Activated naive CD4-positive, alpha-beta T cell treated with anti-CD3 and anti-CD28 coated beads, Interleukin-2, amount 50 U/mL, for 72 hours (primary cell): Measurements from ENCODE around the gene CYP1B1. TPM values are rescaled to one million over a fixed set of nuclear protein-coding genes. Genes with fewer than 3 reads are reported as not detected.

Source experiments
- ATAC-seq, 2 donors: fragments of 150-1000 bp; cut with Tn5 transposase; 2 replicates each; pipeline ENCODE4 v1.10.0; 2021; ENCODE audit warnings: mild to moderate bottlenecking in 2 of 2, moderate library complexity in 2 of 2
- DNase-seq, 2 donors: peaks; one replicate each; pipeline ENCODE4 v3.0.0; 2021 to 2022; ENCODE audit warnings: low spot score in 2 of 2
- H3K27ac Mint-ChIP-seq, 2 donors: one replicate each; pipeline ENCODE4 v1.8.0; 2022; ENCODE audit warnings: mild to moderate bottlenecking in 2 of 2, mixed read lengths in 2 of 2
- H3K36me3 Mint-ChIP-seq, 2 donors: one replicate each; pipeline ENCODE4 v1.8.0; 2022; ENCODE audit warnings: mixed read lengths in 2 of 2
- H3K9me3 Mint-ChIP-seq, 2 donors: one replicate each; pipeline ENCODE4 v1.8.0; 2022; ENCODE audit warnings: mixed read lengths in 2 of 2
- total RNA-seq, 2 donors: library from RNA; stranded (reverse); gene quantifications; one replicate each; pipeline ENCODE4 v1.2.3, GENCODE V29; 2022

CYP1B1 gene
- total RNA-seq, 2 donors from 2014 or later, result 40.4 to 41.7 TPM

DNA sequence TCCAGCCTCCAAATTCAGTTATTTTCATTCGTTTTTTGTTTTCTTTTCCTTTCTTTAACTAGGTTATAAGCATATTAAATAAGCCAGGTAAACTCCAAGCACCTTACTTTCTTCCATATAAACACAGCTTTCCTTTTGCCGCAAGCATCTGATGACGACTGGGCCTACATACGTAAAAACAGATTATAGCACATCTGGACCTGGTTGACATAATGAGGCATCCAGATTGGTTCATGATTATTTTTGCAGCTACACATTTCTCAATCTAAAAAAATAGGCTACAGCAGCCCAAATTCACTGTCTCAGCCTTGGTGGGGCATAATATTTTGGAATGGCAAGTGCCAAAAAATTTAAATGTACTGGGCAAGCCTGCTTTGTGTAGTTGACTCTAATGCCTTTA, 7.7 kb downstream of the CYP1B1 start:
- Mint-ChIP-seq H3K9me3 (no peaks in the 10 kb centered on the region), H3K36me3 (peaks cover 10 to 30% of the 10 kb centered on the region in 2 donors), H3K27ac (no peak overlapping the region)
- DNase-seq (no peak), ATAC-seq (no peak)

DNA sequence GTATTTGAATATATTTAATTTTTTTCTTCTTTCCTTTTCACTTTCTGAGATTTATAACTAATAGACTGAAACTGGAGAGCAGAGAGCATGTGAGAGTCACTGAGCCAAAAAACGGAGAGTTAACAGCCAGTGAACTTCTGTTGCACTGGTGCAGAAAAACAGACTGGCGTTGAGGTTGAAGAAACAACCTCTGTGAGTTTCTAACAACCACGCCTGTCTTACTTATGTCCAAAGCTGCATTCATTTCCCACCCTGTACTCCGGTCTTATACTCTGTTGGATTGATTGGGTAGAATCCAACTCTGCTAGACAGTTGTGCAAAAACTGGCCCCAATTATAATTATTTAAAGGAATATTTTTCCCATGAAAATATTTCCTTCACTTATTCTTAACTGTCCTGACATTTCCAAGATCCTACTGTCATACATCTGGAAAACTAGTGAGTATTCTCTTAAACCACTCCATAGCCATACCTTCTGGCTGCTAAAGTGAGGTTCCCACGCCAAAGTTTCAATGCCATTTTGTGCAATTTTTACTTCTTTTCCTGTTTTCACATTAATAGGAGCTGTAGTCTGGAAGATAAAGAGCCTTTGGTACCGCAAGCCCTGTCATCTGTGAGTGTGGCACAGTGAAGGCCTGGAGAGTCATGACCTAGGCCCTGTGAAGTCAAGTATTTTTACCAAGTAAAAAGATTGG, 9.4 kb downstream of the CYP1B1 start:
- DNase-seq, result no peak
- H3K27ac Mint-ChIP-seq, result no peak overlapping the region
- H3K36me3 Mint-ChIP-seq, result peaks cover 5 to 22% of the 10 kb centered on the region in 2 donors
- no peaks in the 10 kb centered on the region for H3K9me3 Mint-ChIP-seq
- ATAC-seq, result no peak

DNA sequence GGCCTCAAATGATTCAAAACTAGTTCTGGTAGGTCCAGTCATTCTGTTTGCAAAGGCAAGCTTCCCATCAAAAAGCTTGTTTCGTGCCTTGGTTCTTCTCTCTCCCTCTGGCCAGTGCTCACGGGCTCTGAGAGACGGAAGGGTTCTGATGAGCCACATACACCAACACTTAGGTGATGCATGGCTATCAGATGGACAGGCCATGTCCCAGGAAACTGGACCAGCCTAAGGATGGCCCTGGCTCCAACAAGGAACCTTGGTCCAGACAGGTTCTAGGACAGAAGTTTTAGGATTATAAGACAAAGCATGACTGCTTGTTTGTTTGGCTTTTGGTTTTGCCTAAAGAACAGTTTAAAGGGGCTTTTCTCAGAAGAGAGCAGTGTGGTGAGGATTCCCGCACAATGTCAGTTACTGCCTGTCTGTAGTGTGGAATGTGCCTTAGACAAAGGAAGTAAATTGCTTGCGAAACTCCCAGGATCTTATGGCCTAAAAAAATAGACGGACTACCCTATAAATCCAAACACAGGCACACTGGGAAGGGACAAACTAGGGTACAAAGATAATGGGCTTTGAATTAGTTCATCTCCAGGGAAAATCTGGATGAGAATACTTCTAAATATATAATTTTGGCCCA, 10.3 kb downstream of the CYP1B1 start:
- ATAC-seq (no peak), DNase-seq (no peak)
- Mint-ChIP-seq H3K36me3 (peaks cover 0 to 16% of the 10 kb centered on the region in 2 donors), H3K9me3 (no peaks in the 10 kb centered on the region), H3K27ac (no peak overlapping the region)

DNA sequence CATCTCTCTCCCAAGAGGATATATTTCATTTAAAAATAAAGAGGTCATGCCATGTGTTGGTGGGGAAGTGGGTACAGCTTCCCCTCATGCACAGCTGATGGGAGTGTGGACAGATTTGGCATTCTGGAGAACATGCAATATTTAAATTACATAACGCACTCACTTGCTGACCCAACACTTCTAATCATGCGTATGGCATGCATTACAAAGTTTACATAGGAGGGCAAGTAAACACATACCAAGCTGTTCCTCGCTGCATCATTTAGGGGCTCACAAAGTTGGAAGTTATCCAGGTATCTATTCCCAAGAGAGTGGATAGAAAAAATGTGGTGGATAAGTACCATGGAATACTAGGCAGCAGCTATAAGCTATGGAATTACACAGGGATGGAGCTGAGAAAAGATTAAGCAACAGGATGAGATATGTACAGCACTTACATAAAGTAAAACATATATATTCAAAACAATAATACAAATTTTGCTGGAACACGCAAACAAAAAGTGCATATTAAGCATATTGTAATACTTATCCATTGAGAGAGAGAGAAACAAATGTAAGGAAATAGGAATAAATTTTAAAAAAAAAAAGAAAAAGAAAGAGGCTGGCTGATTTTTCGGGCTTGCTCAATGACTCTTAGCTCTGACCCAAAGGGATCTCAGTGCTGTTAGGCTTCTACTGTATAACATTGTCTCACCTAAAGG, 11.0 kb downstream of the CYP1B1 start:
- no peak for DNase-seq
- Mint-ChIP-seq H3K27ac (no peak overlapping the region), H3K36me3 (peaks cover 0 to 16% of the 10 kb centered on the region in 2 donors), H3K9me3 (no peaks in the 10 kb centered on the region)
- no peak for ATAC-seq

DNA sequence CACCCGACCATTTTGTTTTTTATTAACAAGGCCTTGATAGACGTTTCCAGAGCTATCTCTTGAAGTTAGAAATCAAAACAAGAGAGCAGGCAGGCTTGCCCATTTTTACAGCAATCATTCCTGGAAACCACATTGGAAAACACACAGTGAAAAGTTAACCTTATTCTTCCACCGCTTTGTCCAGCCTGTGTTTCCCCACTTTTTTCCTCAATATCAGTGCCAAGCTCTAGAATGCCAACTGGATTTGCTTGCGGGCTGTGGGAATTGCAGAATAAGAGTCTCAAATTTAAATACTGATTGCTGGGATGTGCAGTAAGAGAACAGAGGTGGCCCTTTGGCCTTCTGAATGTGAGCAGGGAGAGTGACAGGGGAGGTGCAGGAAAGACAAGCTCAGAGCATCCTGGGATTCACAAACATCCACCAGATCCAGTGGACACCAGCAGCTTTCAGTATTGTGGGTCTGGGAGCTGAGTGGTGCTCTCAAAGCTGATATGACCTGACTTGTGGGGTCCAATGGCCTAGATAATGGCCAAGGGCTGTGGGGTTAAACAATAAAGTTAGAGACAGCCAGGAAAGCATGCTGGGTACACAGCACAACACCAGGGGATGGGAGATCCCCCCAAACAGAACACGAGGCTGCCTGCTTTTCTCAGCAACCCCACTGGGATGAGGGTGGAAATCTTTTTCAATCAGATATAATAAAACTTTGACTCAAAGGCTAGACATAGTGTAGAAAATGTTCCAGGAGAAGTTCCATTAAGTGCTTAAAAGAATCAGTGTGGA, 15.5 kb downstream of the CYP1B1 start:
- no peaks in the 10 kb centered on the region for H3K9me3 Mint-ChIP-seq
- no peak overlapping the region for H3K27ac Mint-ChIP-seq
- DNase-seq (no peak), ATAC-seq (no peak)
- H3K36me3 Mint-ChIP-seq, result peaks cover 0 to 7% of the 10 kb centered on the region in 2 donors

DNA sequence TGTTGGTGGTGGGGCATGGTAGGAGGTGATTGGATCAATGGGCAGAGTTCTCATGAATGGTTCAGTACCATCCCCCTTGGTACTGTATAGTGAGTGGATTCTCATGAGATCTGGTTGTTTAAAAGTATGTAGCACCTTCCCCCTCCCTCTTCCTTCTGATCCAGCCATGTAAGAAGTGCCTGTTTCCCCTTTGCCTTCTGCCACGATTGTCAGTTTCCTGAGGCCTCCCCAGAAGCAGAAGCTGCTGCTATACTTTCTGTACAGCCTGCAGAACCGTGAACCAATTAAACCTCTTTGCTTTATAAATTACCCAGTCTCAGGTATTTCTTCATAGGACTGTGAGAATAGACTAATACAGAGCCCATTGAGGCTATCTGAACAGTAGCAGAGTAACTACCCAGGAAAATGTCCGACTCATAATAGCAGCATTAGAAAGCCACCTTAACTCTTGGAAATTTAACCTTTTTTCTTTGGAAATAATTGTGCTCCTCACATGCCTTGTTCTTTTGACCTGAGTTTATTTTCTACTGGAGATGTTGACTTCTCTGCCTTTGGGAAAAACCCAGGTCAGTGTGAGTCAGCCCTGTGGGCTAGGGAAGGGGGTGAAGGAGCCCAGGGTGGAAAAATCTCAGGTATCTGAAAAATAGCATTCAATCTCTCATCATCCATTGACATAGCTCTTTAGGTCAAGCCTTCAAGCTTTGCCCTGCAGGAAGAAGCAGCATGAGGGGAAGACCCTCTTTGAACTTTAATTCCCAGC, 18.1 kb downstream of the CYP1B1 start:
- no peaks in the 10 kb centered on the region for H3K36me3 Mint-ChIP-seq
- no peaks in the 10 kb centered on the region for H3K9me3 Mint-ChIP-seq
- DNase-seq (no peak), ATAC-seq (peak in 1 of 2 donors; percentile 75)
- no peak overlapping the region for H3K27ac Mint-ChIP-seq

DNA sequence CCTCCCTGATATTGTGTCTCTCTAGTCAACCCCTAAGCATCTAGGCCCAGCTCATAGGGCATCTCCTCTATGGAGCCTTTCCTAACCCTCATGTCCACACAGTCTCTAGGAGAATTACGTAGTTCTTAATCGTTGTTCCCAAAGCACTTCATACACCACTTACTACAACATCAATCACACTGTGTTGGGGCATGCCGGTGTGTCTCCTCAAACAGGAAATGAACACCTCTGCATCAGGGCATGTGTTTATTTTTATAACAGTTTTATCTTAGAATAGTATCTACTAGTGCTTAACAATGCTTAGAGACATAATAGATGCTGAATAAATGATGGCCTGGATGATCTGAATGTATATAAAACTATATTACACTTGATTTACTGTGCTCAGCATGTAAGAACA, 19.7 kb downstream of the CYP1B1 start:
- Mint-ChIP-seq H3K36me3 (no peaks in the 10 kb centered on the region), H3K9me3 (no peaks in the 10 kb centered on the region), H3K27ac (no peak overlapping the region)
- DNase-seq, result no peak
- no peak for ATAC-seq

DNA sequence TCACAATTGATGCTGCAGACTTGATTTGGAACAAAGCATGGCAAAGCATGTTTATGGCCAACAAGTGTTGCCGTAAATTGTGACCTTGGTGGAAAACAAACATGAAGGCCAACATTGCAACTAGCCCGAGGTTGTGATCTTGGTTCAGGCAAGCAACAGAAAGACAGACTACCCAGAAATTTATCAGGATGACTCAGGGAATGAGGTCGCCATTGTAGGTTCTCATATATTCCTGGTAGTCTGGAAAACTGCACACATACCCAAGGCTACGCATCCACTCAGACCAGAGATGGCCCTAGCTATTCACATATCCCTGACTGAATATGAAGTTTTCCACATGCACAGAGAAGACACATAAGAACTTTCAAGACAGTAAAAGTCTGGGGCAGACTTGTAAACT, 30.1 kb downstream of the CYP1B1 start:
- no peak for DNase-seq
- H3K36me3 Mint-ChIP-seq, result no peaks in the 10 kb centered on the region
- no peaks in the 10 kb centered on the region for H3K9me3 Mint-ChIP-seq
- H3K27ac Mint-ChIP-seq, result no peak overlapping the region
- ATAC-seq, result no peak

DNA sequence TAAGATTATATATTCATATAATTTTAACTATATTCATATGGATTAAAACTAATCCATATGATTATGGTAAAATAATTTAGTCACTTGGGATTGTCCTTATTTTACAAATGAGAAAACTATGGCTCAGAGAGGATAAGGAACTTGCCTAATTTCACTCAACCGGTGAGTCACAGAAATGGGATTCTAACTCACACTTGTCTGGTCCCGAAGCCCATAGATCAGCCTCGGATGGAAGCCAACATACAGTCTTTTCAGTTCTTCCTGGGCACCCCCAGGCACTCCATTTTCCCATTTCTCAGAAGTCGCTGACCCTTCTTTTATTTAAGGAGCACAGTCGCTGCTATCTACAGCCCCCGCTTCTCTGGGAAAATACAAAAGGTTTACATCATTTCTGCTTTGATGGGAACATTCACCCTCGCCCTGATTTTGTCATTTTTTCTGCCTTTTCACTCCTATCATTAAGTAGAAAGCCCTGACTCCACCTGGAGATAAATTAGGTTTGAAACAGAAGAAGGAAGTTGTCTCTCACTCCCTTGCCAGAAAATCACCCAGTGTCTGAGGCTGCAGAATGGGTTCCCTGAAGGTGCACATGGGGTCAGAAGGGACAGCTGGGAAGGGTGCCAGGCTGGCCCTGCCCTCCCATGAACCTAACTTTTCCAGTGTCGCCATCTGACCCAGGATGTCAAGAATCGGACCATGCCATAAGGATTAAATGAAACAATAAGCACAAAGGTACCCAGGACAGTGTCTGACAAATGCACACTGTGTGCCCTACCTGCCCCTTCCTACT, 36.6 kb downstream of the CYP1B1 start:
- no peaks in the 10 kb centered on the region for H3K9me3 Mint-ChIP-seq
- DNase-seq (no peak), ATAC-seq (no peak)
- H3K36me3 Mint-ChIP-seq, result peaks cover 0 to 9% of the 10 kb centered on the region in 2 donors
- no peak overlapping the region for H3K27ac Mint-ChIP-seq

DNA sequence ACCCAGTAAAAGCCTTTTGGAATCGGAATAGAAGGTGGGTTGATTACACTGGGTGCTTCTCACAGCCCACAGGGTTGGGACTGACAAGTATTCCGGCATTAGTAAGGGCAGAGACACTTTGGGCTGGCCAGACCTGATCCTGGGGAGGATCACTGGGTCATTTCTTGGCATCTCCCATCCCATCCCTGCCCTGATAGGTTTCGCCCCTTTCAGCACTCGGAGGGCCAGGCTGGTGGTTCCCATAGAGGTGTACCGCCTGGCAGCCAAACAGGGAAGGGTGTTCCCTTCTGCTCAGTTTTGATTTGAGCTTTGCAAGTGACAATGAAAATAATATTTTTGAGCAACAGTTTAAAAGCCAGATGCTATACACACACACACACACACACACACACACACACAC, 37.3 kb downstream of the CYP1B1 start:
- DNase-seq (no peak), ATAC-seq (no peak)
- peaks cover 0 to 9% of the 10 kb centered on the region in 2 donors for H3K36me3 Mint-ChIP-seq
- peak overlapping the region in 1 of 2 donors; percentile 83 for H3K27ac Mint-ChIP-seq
- H3K9me3 Mint-ChIP-seq, result no peaks in the 10 kb centered on the region

DNA sequence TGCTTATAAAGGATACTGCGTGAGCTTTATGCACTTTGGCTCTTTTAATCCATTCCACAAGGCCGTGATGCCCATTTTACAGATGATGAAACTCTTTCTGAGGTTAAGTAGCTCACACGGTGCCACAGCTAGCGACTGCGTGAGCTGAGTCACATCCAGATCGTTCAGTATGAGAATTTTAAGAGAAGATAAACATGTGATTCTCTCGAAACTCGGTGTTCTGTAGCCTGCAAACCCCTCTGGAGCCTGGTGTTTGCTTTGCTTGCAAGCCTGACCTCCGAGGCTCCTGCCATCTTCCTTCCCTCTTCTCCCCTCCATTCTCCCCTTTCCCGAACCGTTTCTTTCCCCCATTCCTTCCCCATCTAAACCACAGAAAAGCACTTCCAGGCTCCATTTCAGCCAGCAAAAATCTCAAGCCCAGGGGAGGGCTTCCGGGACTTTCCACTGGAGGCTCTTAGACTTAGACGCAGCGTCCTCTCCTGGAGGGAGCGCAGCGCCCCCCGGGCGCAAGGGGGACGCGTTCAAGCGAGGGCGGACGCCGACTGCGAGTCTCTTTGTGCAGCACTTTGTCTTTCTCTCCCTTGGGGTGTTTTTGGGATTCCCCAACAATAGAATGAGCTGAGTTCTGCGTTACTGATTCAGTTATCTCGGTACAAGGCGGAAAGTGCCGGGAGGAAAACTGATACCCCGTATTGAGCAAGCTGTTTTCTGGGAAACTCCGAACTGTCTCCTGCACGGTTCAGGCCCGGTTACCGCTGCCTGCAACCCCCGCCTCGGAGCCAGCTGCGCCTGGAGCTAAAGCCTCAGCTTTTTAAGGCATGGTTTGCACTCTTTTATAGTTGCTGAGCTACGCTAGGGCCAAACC, 38.0 kb downstream of the CYP1B1 start:
- Mint-ChIP-seq H3K27ac (peak overlapping the region; percentile 70 to 83), H3K9me3 (no peaks in the 10 kb centered on the region), H3K36me3 (peaks cover 0 to 9% of the 10 kb centered on the region in 2 donors)
- DNase-seq (peak in 1 of 2 donors; percentile 18), ATAC-seq (peak; percentile 92 to 93)

DNA sequence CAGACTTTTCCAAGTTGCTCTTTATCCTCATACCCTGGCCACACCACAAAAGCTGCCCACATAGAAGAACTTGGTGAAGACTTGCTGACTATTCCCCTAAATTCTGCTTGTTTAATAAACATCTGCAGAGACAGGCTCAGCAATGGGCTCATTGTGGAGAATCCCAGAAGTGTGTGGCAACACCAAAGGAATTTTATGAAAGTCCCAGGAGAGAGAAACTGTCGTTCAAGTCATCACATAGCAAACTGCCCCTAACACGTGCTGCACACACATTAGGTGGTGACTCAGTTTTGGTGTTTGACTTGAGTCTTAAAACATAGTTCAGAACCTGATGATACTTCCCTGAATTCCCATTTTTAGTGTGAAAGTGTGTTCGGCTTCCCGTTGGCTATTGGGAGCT, 38.6 kb downstream of the CYP1B1 start:
- ATAC-seq (peak; percentile 23 to 59), DNase-seq (no peak)
- Mint-ChIP-seq H3K36me3 (peaks cover 0 to 9% of the 10 kb centered on the region in 2 donors), H3K9me3 (no peaks in the 10 kb centered on the region), H3K27ac (peak overlapping the region in 1 of 2 donors; percentile 83)

DNA sequence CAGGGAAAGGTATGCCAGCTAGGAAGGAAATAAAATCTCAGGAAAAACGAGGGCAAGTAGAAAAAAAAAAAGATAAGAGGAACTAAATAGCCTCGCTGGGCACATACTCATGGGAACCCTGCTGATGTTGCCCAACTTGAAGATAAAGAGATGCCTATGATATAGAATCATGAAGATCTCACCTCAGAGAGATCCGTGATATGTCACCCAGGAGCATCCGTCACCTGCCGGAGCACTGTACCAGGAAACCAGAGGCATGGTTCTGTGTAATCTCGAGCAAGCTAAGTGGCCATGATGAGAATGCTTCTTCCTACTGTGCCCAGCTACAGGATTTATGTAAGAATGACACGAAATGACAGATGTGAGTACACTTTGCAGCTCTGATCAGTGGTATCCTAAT, 40.0 kb downstream of the CYP1B1 start:
- ATAC-seq (no peak), DNase-seq (no peak)
- Mint-ChIP-seq H3K36me3 (peaks cover 0 to 9% of the 10 kb centered on the region in 2 donors), H3K27ac (no peak overlapping the region), H3K9me3 (no peaks in the 10 kb centered on the region)

DNA sequence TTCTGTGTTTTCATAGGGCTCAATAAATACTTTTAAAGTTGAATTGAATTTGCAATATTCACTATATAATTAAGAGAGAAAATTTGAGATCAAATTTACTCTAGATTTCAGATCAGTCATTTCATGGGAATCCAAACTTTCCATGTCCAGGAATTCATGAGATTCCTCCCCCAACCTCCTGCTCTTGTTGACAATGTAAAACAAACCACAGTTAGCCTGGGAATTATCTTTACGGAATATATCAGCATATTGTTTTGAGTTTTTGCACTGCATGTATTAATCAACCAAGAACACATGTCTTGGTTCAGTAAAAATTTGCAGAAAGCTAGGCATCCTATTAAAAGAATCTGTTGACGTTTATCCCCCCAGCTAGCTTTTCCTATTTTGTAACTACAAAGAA, 42.3 kb downstream of the CYP1B1 start:
- ATAC-seq (no peak), DNase-seq (no peak)
- H3K9me3 Mint-ChIP-seq, result no peaks in the 10 kb centered on the region
- no peak overlapping the region for H3K27ac Mint-ChIP-seq
- peaks cover 0 to 5% of the 10 kb centered on the region in 2 donors for H3K36me3 Mint-ChIP-seq

DNA sequence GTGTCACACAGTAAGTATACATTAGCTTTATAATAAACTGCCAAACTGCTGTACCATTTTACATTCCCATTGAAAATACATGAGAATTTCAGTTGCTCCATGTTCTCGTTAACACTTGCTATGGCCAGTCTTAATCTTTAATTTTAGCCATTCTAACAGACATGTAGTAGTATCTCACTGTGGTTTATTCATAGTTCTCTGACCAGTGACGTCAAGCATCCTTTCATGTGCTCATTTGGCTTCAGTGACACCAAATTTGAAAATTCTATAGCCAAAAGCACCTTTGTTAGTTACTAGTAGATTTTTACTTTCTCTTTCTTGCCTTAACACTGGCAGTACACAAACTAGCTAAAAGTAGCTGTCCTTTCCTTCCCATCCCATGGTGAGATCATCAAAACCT, 43.0 kb downstream of the CYP1B1 start:
- Mint-ChIP-seq H3K9me3 (no peaks in the 10 kb centered on the region), H3K36me3 (peaks cover 0 to 2% of the 10 kb centered on the region in 2 donors), H3K27ac (no peak overlapping the region)
- ATAC-seq, result no peak
- DNase-seq, result no peak
